PC-3 (cell line): ENCODE data around the gene IFI30.

Experiments used
- EZH2 ChIP-seq: fragments of 300-600 bp; sonication (generic); IDR thresholded peaks from one replicate; pipeline ENCODE4 v1.6.1; 2017; ENCODE audit warnings: antibody characterized with exemption, mild to moderate bottlenecking, low read length; ENCODE audit not compliant: unreplicated experiment
- TF ChIP-seq, protein P1 (sequence below): fragments of 300-600 bp; sonication (generic); conservative IDR thresholded peaks from 2 replicates; pipeline ENCODE4 v1.5.1; 2017; ENCODE audit warnings: antibody characterized with exemption, low read depth, mild to moderate bottlenecking, low read length

DNA sequence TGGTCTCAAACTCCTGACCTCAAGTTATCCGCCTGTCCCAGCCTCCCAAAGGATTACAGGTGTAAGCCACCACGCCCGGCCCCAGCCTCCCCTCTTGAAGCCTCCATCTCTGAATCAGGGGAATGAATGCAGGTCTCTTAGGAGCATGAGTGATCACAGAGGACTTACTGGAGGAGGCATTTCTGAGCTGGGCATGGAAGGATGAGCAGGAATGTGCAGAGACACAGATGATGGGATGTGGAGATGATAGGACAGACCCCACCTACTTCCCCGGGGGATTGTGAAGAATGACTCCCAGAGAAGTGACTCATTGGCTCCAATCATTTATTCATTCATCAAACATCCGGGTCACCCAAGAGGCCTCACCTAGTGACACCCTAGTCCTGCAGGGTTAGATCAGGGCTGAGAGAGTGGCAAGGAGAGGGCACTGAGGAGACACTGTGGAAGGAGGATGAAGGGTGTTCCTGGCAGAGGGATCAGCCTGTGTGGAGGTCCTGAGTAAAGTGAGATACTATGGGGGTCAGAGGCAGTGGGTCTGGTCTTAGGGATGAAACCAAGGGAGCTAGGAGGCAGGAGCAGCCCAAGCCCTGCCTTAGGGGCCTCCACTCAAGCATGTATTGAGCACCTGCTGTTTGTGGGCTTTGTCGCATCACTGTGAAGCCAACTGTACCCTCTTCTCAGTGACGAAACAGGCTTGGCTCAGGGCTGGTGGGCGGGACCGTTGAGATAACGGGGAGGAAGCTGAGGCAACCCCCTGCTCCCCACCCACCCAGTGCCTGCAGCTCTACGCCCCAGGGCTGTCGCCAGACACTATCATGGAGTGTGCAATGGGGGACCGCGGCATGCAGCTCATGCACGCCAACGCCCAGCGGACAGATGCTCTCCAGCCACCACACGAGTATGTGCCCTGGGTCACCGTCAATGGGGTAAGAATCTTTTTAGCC, 3.0 kb downstream of the IFI30 start:
- TF ChIP-seq, protein P1, sequence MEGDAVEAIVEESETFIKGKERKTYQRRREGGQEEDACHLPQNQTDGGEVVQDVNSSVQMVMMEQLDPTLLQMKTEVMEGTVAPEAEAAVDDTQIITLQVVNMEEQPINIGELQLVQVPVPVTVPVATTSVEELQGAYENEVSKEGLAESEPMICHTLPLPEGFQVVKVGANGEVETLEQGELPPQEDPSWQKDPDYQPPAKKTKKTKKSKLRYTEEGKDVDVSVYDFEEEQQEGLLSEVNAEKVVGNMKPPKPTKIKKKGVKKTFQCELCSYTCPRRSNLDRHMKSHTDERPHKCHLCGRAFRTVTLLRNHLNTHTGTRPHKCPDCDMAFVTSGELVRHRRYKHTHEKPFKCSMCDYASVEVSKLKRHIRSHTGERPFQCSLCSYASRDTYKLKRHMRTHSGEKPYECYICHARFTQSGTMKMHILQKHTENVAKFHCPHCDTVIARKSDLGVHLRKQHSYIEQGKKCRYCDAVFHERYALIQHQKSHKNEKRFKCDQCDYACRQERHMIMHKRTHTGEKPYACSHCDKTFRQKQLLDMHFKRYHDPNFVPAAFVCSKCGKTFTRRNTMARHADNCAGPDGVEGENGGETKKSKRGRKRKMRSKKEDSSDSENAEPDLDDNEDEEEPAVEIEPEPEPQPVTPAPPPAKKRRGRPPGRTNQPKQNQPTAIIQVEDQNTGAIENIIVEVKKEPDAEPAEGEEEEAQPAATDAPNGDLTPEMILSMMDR, result no peak
- no peak for TF ChIP-seq EZH2
